Measurements from ENCODE around the gene KPNB1.

DNA sequence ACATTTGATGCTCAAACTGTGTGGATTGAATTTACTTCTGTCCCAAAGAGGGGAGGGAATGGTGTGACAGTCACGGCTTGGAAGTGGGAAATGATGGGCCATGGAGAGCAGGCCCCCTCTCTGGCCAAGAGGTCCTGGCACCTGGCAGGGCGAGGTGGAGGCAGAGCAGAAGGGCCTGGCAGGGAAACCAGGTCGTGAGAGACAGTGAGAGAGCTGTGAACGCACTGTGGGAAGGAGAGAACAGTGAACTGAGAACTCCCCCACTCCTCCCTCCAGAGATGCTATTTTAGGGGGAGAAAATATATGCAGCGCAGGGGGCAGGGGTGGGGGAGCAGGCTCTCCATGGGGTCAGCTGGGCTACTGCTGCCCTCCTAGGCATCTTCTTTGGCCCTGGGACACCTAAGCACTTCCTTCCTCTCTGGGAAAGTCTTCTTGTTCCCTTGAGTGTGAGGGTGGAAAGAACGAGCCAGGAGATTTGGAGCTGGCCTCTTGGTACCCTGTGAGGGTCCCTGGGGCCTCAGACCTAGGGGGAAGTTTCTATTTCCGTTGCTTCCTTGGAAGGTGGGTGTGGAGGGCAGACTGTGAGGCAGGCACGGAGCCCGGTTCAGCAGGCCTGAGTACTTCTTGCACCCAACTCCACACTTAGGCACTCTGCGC, 66.1 kb downstream of the KPNB1 start:
- TF ChIP-seq, protein P1, sequence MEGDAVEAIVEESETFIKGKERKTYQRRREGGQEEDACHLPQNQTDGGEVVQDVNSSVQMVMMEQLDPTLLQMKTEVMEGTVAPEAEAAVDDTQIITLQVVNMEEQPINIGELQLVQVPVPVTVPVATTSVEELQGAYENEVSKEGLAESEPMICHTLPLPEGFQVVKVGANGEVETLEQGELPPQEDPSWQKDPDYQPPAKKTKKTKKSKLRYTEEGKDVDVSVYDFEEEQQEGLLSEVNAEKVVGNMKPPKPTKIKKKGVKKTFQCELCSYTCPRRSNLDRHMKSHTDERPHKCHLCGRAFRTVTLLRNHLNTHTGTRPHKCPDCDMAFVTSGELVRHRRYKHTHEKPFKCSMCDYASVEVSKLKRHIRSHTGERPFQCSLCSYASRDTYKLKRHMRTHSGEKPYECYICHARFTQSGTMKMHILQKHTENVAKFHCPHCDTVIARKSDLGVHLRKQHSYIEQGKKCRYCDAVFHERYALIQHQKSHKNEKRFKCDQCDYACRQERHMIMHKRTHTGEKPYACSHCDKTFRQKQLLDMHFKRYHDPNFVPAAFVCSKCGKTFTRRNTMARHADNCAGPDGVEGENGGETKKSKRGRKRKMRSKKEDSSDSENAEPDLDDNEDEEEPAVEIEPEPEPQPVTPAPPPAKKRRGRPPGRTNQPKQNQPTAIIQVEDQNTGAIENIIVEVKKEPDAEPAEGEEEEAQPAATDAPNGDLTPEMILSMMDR (optimal IDR thresholded peaks at IDR 0.05 in 1 of 3, IDR thresholded peaks at IDR 0.05 in 1 of 3, conservative IDR thresholded peaks at IDR 0.05 in 1 of 3; ENCODE audit: extremely low read depth in 1 of 3, insufficient read depth in 2 of 3, low read length in 3 of 3): no peak
- no peak for TF ChIP-seq EZH2 (IDR thresholded peaks at IDR 0.05; ENCODE audit: low read length)

All from keratinocyte (primary cell).